ENCODE data around the gene HES2. TPM values are rescaled to one million over a fixed set of nuclear protein-coding genes. Genes with fewer than 3 reads are reported as not detected.
A peak's percentile ranks its signal among the peaks of the same experiment; 100 is the strongest.
"Not testable (repeated sequence)": the region's sequence is repeated elsewhere in the genome, so short reads cannot be mapped to it uniquely, and the experiment has no call there.

HES2 gene
- total RNA-seq, 1 donor from 2014 or later = not detected

- Mint-ChIP-seq H3K4me1 (peaks cover 19% of the 10 kb centered on the region), H3K4me3 (no peak overlapping the region), H3K36me3 (ENCODE audit: low read depth) (no peaks in the 10 kb centered on the region), H3K27ac (no peak overlapping the region), H3K9me3 (no peaks in the 10 kb centered on the region), H3K27me3 (peaks cover 36% of the 10 kb centered on the region)
- ChIA-PET POLR2A (no interaction called here), CTCF (no interaction called here)
- TF ChIP-seq, protein P1, sequence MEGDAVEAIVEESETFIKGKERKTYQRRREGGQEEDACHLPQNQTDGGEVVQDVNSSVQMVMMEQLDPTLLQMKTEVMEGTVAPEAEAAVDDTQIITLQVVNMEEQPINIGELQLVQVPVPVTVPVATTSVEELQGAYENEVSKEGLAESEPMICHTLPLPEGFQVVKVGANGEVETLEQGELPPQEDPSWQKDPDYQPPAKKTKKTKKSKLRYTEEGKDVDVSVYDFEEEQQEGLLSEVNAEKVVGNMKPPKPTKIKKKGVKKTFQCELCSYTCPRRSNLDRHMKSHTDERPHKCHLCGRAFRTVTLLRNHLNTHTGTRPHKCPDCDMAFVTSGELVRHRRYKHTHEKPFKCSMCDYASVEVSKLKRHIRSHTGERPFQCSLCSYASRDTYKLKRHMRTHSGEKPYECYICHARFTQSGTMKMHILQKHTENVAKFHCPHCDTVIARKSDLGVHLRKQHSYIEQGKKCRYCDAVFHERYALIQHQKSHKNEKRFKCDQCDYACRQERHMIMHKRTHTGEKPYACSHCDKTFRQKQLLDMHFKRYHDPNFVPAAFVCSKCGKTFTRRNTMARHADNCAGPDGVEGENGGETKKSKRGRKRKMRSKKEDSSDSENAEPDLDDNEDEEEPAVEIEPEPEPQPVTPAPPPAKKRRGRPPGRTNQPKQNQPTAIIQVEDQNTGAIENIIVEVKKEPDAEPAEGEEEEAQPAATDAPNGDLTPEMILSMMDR (IDR thresholded peaks at IDR 0.05) = no peak
- ATAC-seq (ENCODE audit: low read depth) (no peak), DNase-seq (no peak)
- intact Hi-C loops (cut with micrococcal nuclease) = no loop called here
These were observed 31.2 kb upstream of the HES2 start for GRCh38 chr1:6450943-6451373.

- H3K27me3 Mint-ChIP-seq = peaks cover 38% of the 10 kb centered on the region
- H3K4me3 Mint-ChIP-seq; H3K36me3 Mint-ChIP-seq (ENCODE audit: low read depth); H3K27ac Mint-ChIP-seq; intact Hi-C loops (cut with micrococcal nuclease); ATAC-seq (ENCODE audit: low read depth); CTCF ChIA-PET; POLR2A ChIA-PET; H3K9me3 Mint-ChIP-seq; DNase-seq: not testable (repeated sequence)
- peaks cover 17% of the 10 kb centered on the region for H3K4me1 Mint-ChIP-seq
These were observed 30.8 kb upstream of the HES2 start for GRCh38 chr1:6450486-6450885.

DNA sequence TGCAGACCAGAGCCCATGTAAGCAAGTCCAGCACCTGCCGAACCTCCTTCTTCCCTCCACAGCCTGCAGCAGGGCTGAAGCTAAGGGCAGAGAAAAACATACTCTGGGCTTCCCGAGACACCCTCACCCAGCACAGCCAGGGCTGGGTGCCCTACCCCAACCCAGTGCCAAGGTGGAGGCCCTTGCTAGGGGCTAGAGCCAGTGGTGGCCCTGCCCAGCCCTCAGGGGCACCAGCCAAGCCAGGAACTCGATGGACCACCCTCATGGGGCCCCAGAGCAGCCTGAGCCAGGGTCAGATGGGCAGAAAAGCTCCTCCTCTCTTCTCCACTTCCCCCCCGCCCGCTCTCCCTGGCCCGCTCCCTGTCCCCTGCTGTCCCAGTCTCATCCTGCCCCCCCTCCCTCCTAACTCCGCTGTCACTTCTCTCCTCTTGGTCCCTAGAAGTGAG is 30.3 kb upstream of the HES2 start:
- intact Hi-C loops (cut with micrococcal nuclease) = no loop called here
- POLR2A ChIA-PET = no interaction called here

DNA sequence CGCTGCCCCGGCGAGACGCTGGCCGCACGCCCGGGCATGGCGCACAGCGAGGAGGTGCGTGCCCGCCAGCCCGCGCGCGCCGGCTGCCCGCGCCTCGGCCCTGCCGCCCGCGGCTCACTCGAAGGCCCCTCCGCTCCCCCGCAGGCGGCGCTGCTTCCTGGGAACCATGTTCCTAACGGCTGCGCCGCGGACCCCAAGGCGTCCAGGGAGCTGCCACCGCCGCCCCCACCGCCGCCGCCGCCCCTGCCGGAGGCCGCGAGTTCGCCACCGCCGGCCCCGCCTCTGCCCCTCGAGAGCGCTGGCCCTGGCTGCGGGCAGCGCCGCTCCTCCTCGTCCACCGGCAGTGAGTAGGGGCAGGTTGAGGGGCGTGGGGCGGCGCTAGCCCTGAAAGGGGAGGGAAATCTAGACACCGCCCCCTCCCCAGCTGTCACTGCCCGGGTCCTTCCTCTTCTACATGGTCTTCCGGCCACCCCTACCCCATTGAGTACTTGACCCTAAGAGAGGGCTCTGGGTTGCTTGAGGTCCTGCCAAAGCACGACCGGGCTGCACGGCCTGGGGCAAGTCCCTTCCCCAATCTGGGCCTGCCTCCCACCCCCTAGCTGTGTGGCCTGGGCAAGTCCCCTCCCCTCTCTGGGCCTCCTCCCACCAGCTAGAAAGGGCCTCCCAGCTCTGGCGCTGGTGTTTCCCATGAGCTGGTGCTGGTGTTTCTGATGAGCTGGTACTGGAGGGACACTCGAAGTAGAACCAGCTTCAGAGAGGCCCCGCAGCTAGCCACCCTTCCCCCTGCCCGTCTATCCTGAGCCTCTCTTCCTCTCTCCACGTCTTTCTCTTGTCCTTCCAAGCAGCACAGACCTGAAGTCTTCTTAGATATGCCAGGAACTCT is 29.3 kb upstream of the HES2 start:
- H3K4me1 Mint-ChIP-seq = peaks cover 17% of the 10 kb centered on the region
- CTCF ChIA-PET = no interaction called here
- intact Hi-C loops (cut with micrococcal nuclease) = no loop called here
- POLR2A ChIA-PET = interaction anchor here (0.8 kb wide), 1 partner anchor 10 kb away, joined by 3 read pairs; no protein-coding TSS in a partner anchor
- peak overlapping the region; percentile 9 for H3K4me3 Mint-ChIP-seq
- no peak overlapping the region for H3K27ac Mint-ChIP-seq
- DNase-seq (no peak), ATAC-seq (ENCODE audit: low read depth) (no peak)
- no peaks in the 10 kb centered on the region for H3K9me3 Mint-ChIP-seq
- TF ChIP-seq, protein P1 (IDR thresholded peaks at IDR 0.05) = no peak
- peaks cover 44% of the 10 kb centered on the region for H3K27me3 Mint-ChIP-seq
- H3K36me3 Mint-ChIP-seq (ENCODE audit: low read depth) = no peaks in the 10 kb centered on the region

More for the DNA sequence above, 30.3 kb upstream of the HES2 start:
- DNase-seq = no peak
- ATAC-seq (ENCODE audit: low read depth) = no peak
- Mint-ChIP-seq H3K27ac (no peak overlapping the region), H3K4me1 (peaks cover 17% of the 10 kb centered on the region), H3K4me3 (no peak overlapping the region), H3K36me3 (ENCODE audit: low read depth) (no peaks in the 10 kb centered on the region), H3K27me3 (peaks cover 40% of the 10 kb centered on the region), H3K9me3 (no peaks in the 10 kb centered on the region)
- TF ChIP-seq, protein P1 (IDR thresholded peaks at IDR 0.05) = no peak
- CTCF ChIA-PET = no interaction called here

DNA sequence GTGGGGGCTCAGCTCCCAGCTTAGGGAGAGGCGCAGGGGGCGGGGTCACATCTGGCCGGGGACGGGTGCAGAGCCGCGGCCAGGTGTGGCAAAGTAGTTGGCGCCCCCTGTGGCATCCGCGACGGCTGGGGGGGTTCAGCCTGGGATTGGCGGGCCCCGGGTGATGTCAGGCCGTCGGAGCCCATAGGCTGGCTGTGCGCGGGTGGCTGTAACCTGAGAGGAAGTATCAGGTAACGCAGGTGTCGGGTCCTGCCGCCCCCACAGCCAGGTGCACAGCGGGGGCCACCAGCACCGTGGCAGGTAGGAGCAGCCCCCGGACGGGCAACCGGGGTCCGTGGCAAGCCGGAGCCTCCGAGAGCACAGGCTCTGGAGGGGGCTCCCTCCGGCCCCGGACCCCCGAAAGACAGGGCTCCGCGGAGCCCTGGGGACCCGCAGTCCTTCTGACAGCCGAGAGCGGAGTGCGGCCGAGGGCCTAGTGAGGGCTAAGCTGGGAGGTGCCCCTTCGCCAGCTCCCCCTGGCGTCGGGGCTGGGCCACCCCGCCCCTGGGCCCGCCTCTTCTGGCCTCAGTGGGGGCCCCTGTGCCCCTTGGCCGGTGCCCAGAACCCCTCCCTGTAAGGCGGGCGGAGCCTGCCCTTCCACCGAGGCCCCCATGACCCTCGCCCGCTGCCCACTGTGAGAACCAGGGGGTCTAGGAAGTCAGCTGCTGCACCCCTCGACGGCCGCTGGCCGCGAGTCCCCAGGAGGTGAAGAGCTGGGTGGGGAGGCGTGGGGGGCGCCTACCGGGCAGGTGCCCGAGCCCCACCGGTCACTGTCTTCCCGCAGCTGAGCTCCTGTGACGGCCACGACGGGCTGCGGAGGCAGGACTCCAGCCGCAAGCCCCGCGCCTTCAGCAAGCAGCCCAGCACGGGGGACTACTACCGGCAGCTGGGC is 28.4 kb upstream of the HES2 start:
- ATAC-seq (ENCODE audit: low read depth) (peak; percentile 54), DNase-seq (no peak)
- no peaks in the 10 kb centered on the region for H3K9me3 Mint-ChIP-seq
- H3K27me3 Mint-ChIP-seq = peaks cover 39% of the 10 kb centered on the region
- TF ChIP-seq, protein P1 (IDR thresholded peaks at IDR 0.05) = no peak
- no peak overlapping the region for H3K27ac Mint-ChIP-seq
- H3K4me3 Mint-ChIP-seq = peak overlapping the region; percentile 65
- intact Hi-C loops (cut with micrococcal nuclease) = no loop called here
- POLR2A ChIA-PET = no interaction called here
- H3K4me1 Mint-ChIP-seq = peaks cover 14% of the 10 kb centered on the region
- CTCF ChIA-PET = interaction anchor here (0.6 kb wide), 1 partner anchor 100 kb away, joined by 3 read pairs; no protein-coding TSS in a partner anchor
- no peaks in the 10 kb centered on the region for H3K36me3 Mint-ChIP-seq (ENCODE audit: low read depth)

Data from activated B cell treated with CpG ODN at 0.5 μM for 24 hours (primary cell).